Hepatocyte (in vitro differentiated cells): ENCODE results near the gene PRPH. TPM values are rescaled to one million over a fixed set of nuclear protein-coding genes. Genes with fewer than 3 reads are reported as not detected.
A peak's percentile ranks its signal among the peaks of the same experiment; 100 is the strongest.

Experiments used
- DNase-seq: peaks from one replicate; pipeline ENCODE4 v3.0.0-alpha.2; 2016; ENCODE audit warnings: low spot score
- H2AFZ ChIP-seq: fragments of 200-600 bp; sonication (generic); 2 replicates; pipeline ENCODE4 v1.6.0; 2016; ENCODE audit warnings: antibody characterized with exemption, mild to moderate bottlenecking
- H3K27ac ChIP-seq: fragments of 200-600 bp; sonication (generic); 2 replicates; pipeline ENCODE4 v1.5.1; 2016; ENCODE audit warnings: mild to moderate bottlenecking
- H3K27me3 ChIP-seq: fragments of 200-600 bp; sonication (generic); 2 replicates; pipeline ENCODE4 v1.6.1; 2016
- H3K36me3 ChIP-seq: fragments of 200-600 bp; sonication (generic); replicated peaks from 2 replicates; pipeline ENCODE4 v1.5.1; 2016; ENCODE audit warnings: low read depth; ENCODE audit not compliant: insufficient read depth
- H3K4me1 ChIP-seq: fragments of 200-600 bp; sonication (generic); 2 replicates; pipeline ENCODE4 v1.5.1; 2016; ENCODE audit warnings: mild to moderate bottlenecking, moderate library complexity; ENCODE audit not compliant: insufficient read depth
- H3K4me2 ChIP-seq: fragments of 200-600 bp; sonication (generic); 2 replicates; pipeline ENCODE4 v1.6.0; 2016
- H3K4me3 ChIP-seq: fragments of 200-600 bp; sonication (generic); 2 replicates; pipeline ENCODE4 v1.5.1; 2016; ENCODE audit warnings: mild to moderate bottlenecking
- H3K79me2 ChIP-seq: fragments of 200-600 bp; sonication (generic); 2 replicates; pipeline ENCODE4 v1.6.0; 2017; ENCODE audit warnings: mild to moderate bottlenecking
- H3K9me2 ChIP-seq: fragments of 200-600 bp; sonication (generic); replicated peaks from 2 replicates; pipeline ENCODE4 v1.6.0; 2017; ENCODE audit warnings: mild to moderate bottlenecking; ENCODE audit not compliant: insufficient read depth
- H3K9me3 ChIP-seq: fragments of 200-600 bp; sonication (generic); 2 replicates; pipeline ENCODE4 v1.5.1; 2016; ENCODE audit warnings: low read depth, mild to moderate bottlenecking
- H4K20me1 ChIP-seq: fragments of 200-600 bp; sonication (generic); 2 replicates; pipeline ENCODE4 v1.6.0; 2016; ENCODE audit warnings: mild to moderate bottlenecking; ENCODE audit not compliant: insufficient read depth, poor library complexity, severe bottlenecking
- EZH2 ChIP-seq: fragments of 200-600 bp; sonication (generic); IDR thresholded peaks from 2 replicates; pipeline ENCODE4 v1.6.1; 2016; ENCODE audit warnings: antibody characterized with exemption, mild to moderate bottlenecking, borderline replicate concordance
- EZH2phosphoT487 ChIP-seq: fragments of 200-600 bp; sonication (generic); IDR thresholded peaks from one replicate; pipeline ENCODE4 v1.6.1; 2018; ENCODE audit warnings: antibody characterized with exemption, mild to moderate bottlenecking, low read depth, moderate library complexity; ENCODE audit not compliant: unreplicated experiment, severe bottlenecking
- WGBS: methylation state at CpG from one replicate; pipeline ENCODE4 v1.1.6; 2016; ENCODE audit warnings: low lambda C conversion rate; ENCODE audit errors: missing lambda C conversion rate; 5-methylcytosine and 5-hydroxymethylcytosine counted together
- polyA plus RNA-seq: library from polyadenylated mRNA; unstranded; fragments of >200 nt; fragmentation: Nextera tagmentation; extraction: Ambion mirVana; gene quantifications from 2 replicates; pipeline ENCODE4 v1.2.1, GENCODE V29; 2016
- total RNA-seq: library from RNA; depleted of rRNA; stranded (reverse); fragments of >200 nt; gene quantifications from 2 replicates; pipeline ENCODE4 v1.2.3, GENCODE V29; 2014
- TF ChIP-seq, protein P1 (sequence below): fragments of 200-600 bp; sonication (generic); IDR thresholded peaks from 2 replicates; pipeline ENCODE4 v1.5.1; 2016; ENCODE audit warnings: antibody characterized with exemption, mild to moderate bottlenecking; ENCODE audit not compliant: poor library complexity

PRPH gene
- total and polyA plus RNA-seq, 2 experiments from 2014 or later, result 0.70 to 1.7 TPM

GRCh38 chr12:49322367-49322707 is 27.4 kb downstream of the PRPH start:
- Histone ChIP-seq H3K4me1 (peaks cover 5% of the 10 kb centered on the region), H3K9me3 (no peaks in the 10 kb centered on the region), H3K4me2 (peak overlapping the region; percentile 80), H3K27ac (peak overlapping the region; percentile 4), H4K20me1 (no peaks in the 10 kb centered on the region), H3K9me2 (no peaks in the 10 kb centered on the region), H3K36me3 (no peaks in the 10 kb centered on the region), H2AFZ (peak overlapping the region; percentile 77), H3K27me3 (no peaks in the 10 kb centered on the region), H3K4me3 (peak overlapping the region; percentile 34), H3K79me2 (peaks cover 7% of the 10 kb centered on the region)
- TF ChIP-seq EZH2, result no peak
- TF ChIP-seq EZH2phosphoT487, result no peak
- TF ChIP-seq, protein P1, sequence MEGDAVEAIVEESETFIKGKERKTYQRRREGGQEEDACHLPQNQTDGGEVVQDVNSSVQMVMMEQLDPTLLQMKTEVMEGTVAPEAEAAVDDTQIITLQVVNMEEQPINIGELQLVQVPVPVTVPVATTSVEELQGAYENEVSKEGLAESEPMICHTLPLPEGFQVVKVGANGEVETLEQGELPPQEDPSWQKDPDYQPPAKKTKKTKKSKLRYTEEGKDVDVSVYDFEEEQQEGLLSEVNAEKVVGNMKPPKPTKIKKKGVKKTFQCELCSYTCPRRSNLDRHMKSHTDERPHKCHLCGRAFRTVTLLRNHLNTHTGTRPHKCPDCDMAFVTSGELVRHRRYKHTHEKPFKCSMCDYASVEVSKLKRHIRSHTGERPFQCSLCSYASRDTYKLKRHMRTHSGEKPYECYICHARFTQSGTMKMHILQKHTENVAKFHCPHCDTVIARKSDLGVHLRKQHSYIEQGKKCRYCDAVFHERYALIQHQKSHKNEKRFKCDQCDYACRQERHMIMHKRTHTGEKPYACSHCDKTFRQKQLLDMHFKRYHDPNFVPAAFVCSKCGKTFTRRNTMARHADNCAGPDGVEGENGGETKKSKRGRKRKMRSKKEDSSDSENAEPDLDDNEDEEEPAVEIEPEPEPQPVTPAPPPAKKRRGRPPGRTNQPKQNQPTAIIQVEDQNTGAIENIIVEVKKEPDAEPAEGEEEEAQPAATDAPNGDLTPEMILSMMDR, result no peak
- DNase-seq, result peak; percentile 8
- 35% methylated on average over 10 of the region's 12 CpGs for WGBS

- TF ChIP-seq, protein P1, result no peak
- TF ChIP-seq EZH2 (no peak), EZH2phosphoT487 (no peak)
- peaks cover 7% of the 10 kb centered on the region for H3K79me2 ChIP-seq
- no peaks in the 10 kb centered on the region for H3K36me3 ChIP-seq
- no peaks in the 10 kb centered on the region for H4K20me1 ChIP-seq
- H3K9me3 ChIP-seq, result no peaks in the 10 kb centered on the region
- peak within 1 kb of the TSS; percentile 34 for H3K4me3 ChIP-seq
- H3K4me2 ChIP-seq, result peak within 1 kb of the TSS; percentile 80
- WGBS, result 1% methylated on average over 64 of the region's 65 CpGs
- peak within 1 kb of the TSS; percentile 4 for H3K27ac ChIP-seq
- peak; percentile 99 for DNase-seq
- H2AFZ ChIP-seq, result peak within 1 kb of the TSS; percentile 77
- H3K4me1 ChIP-seq, result peaks cover 5% of the 10 kb centered on the region
- no peaks in the 10 kb centered on the region for H3K27me3 ChIP-seq
- H3K9me2 ChIP-seq, result no peaks in the 10 kb centered on the region
These were observed 28.0 kb downstream of the PRPH start, which contains the start of gene TROAP for GRCh38 chr12:49322708-49323523. Gene TROAP, plus strand, starts transcription at chr12:49323255. Its CDS starts 354 bp downstream, at chr12:49323609.

DNA sequence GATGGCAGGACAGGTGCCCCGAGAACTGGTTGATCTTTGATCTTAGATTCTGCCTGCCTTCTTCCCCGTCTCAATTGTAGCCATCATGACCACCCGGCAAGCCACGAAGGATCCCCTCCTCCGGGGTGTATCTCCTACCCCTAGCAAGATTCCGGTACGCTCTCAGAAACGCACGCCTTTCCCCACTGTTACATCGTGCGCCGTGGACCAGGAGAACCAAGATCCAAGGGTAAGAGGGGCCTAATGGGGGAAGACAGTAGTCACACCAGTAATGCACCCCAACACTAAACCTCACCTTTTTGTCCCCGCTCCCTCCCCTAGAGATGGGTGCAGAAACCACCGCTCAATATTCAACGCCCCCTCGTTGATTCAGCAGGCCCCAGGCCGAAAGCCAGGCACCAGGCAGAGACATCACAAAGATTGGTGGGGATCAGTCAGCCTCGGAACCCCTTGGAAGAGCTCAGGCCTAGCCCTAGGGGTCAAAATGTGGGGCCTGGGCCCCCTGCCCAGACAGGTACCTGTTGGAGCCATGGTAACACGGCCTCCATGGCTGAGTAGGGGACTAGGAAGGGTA is 28.7 kb downstream of the PRPH start:
- no peak overlapping the region for H3K27ac ChIP-seq
- H3K9me3 ChIP-seq, result no peaks in the 10 kb centered on the region
- H3K4me2 ChIP-seq, result peak overlapping the region; percentile 74
- H3K36me3 ChIP-seq, result no peaks in the 10 kb centered on the region
- H3K9me2 ChIP-seq, result no peaks in the 10 kb centered on the region
- no peaks in the 10 kb centered on the region for H4K20me1 ChIP-seq
- peaks cover 7% of the 10 kb centered on the region for H3K79me2 ChIP-seq
- peaks cover 5% of the 10 kb centered on the region for H3K4me1 ChIP-seq
- H3K4me3 ChIP-seq, result peak overlapping the region; percentile 10
- H3K27me3 ChIP-seq, result no peaks in the 10 kb centered on the region
- H2AFZ ChIP-seq, result peak overlapping the region; percentile 14
- peak; percentile 5 for DNase-seq
- TF ChIP-seq EZH2phosphoT487, result no peak
- TF ChIP-seq, protein P1, result no peak
- no peak for TF ChIP-seq EZH2
- WGBS, result 10% methylated on average over 19 of the region's 19 CpGs
